NK-92 (cell line): ENCODE data around the gene CDC20.

Experiments
- DNase-seq: peaks from one replicate; lab custom pipeline; 2025; ENCODE audit not compliant: unreplicated experiment; lab: John Stamatoyannopoulos, UW

The CDC20 gene

GRCh38 chr1:43327549-43328292, 31.1 kb upstream of the CDC20 start:
- DNase-seq: no peak

GRCh38 chr1:43329995-43330751, 28.6 kb upstream of the CDC20 start:
- no peak for DNase-seq

GRCh38 chr1:43331688-43332087, 27.1 kb upstream of the CDC20 start:
- DNase-seq: no peak

GRCh38 chr1:43334453-43335205, 24.2 kb upstream of the CDC20 start:
- no peak for DNase-seq

- DNase-seq: no peak
These were observed 21.2 kb upstream of the CDC20 start, which contains the start of gene MPL for GRCh38 chr1:43337588-43337987. Gene MPL, plus strand, starts transcription at chr1:43337818. Its CDS starts 31 bp downstream, at chr1:43337849.

GRCh38 chr1:43338001-43338400, 20.8 kb upstream of the CDC20 start:
- DNase-seq: no peak

GRCh38 chr1:43339584-43340232, 19.1 kb upstream of the CDC20 start:
- DNase-seq: no peak

- DNase-seq: no peak
These were observed 18.2 kb upstream of the CDC20 start for GRCh38 chr1:43340559-43340958.

GRCh38 chr1:43344267-43344850, 14.4 kb upstream of the CDC20 start:
- DNase-seq: no peak

- no peak for DNase-seq
These were observed 13.7 kb upstream of the CDC20 start for GRCh38 chr1:43345120-43345519.

- DNase-seq: no peak
These were observed 12.1 kb upstream of the CDC20 start for GRCh38 chr1:43346636-43347035.

- DNase-seq: no peak
These were observed 10.4 kb upstream of the CDC20 start for GRCh38 chr1:43348343-43348808.

GRCh38 chr1:43348809-43349593, 9.8 kb upstream of the CDC20 start:
- DNase-seq: no peak

- no peak for DNase-seq
These were observed 9.0 kb upstream of the CDC20 start for GRCh38 chr1:43349594-43350306.

- no peak for DNase-seq
These were observed 7.8 kb upstream of the CDC20 start for GRCh38 chr1:43350976-43351375.

- DNase-seq: no peak
These were observed 7.1 kb upstream of the CDC20 start for GRCh38 chr1:43351421-43352350.

GRCh38 chr1:43352351-43352705, 6.5 kb upstream of the CDC20 start:
- no peak for DNase-seq

- DNase-seq: no peak
These were observed 5.9 kb upstream of the CDC20 start for GRCh38 chr1:43352881-43353280.
